MM.1S (cell line): Measurements from ENCODE around the gene RCC2.

Source experiments
- DNase-seq: peaks from one replicate; pipeline ENCODE4 v3.0.0-alpha.2; 2015
- H2AFZ ChIP-seq: fragments of 300-600 bp; sonication (generic); 2 replicates; pipeline ENCODE4 v1.6.0; 2016; ENCODE audit warnings: antibody characterized with exemption, low read length
- H3F3A ChIP-seq: fragments of 300-600 bp; sonication (generic); 2 replicates; pipeline ENCODE4 v1.6.1; 2016; ENCODE audit warnings: mild to moderate bottlenecking, antibody characterized with exemption, low read length, moderate library complexity, mixed read lengths; ENCODE audit not compliant: insufficient read depth
- H3K27ac ChIP-seq: fragments of 300-600 bp; sonication (generic); 2 replicates; pipeline ENCODE4 v1.5.1; 2016; ENCODE audit warnings: mild to moderate bottlenecking, low read length
- H3K27me3 ChIP-seq: fragments of 300-600 bp; sonication (generic); replicated peaks from 2 replicates; pipeline ENCODE4 v1.6.0; 2016; ENCODE audit warnings: low read length; ENCODE audit not compliant: insufficient read depth
- H3K36me3 ChIP-seq: fragments of 300-600 bp; sonication (generic); replicated peaks from 2 replicates; pipeline ENCODE4 v1.6.1; 2016; ENCODE audit warnings: mild to moderate bottlenecking, low read length, mixed read lengths; ENCODE audit not compliant: insufficient read depth
- H3K4me1 ChIP-seq: fragments of 300-600 bp; sonication (generic); 2 replicates; pipeline ENCODE4 v1.6.1; 2016; ENCODE audit warnings: low read length, mixed read lengths
- H3K4me2 ChIP-seq: fragments of 300-600 bp; sonication (generic); 2 replicates; pipeline ENCODE4 v1.6.0; 2016; ENCODE audit warnings: low read depth, low read length
- H3K4me3 ChIP-seq: fragments of 300-600 bp; sonication (generic); 2 replicates; pipeline ENCODE4 v1.5.1; 2016; ENCODE audit warnings: low read length, mixed read lengths
- H3K79me2 ChIP-seq: fragments of 300-600 bp; sonication (generic); 2 replicates; pipeline ENCODE4 v1.6.1; 2016; ENCODE audit warnings: mixed run types, low read length, mixed read lengths
- H3K9ac ChIP-seq: fragments of 300-600 bp; sonication (generic); 2 replicates; pipeline ENCODE4 v1.6.1; 2016; ENCODE audit warnings: low read length, mixed read lengths
- H3K9me2 ChIP-seq: fragments of 300-600 bp; sonication (generic); replicated peaks from 2 replicates; pipeline ENCODE4 v1.6.1; 2016; ENCODE audit warnings: mild to moderate bottlenecking, low read length, mixed read lengths; ENCODE audit not compliant: insufficient read depth
- H3K9me3 ChIP-seq: fragments of 300-600 bp; sonication (generic); replicated peaks from 2 replicates; pipeline ENCODE4 v1.6.1; 2016; ENCODE audit warnings: mild to moderate bottlenecking, low read length, mixed read lengths; ENCODE audit not compliant: insufficient read depth
- H4K20me1 ChIP-seq: fragments of 300-600 bp; sonication (generic); 2 replicates; pipeline ENCODE4 v1.6.1; 2016; ENCODE audit warnings: mild to moderate bottlenecking, low read length, moderate library complexity, mixed read lengths; ENCODE audit not compliant: insufficient read depth
- CTCF ChIP-seq: fragments of 300-600 bp; sonication (generic); IDR thresholded peaks from 2 replicates; pipeline ENCODE4 v1.5.1; 2016; ENCODE audit warnings: antibody characterized with exemption, low read length, mixed read lengths
- EZH2 ChIP-seq: fragments of 300-600 bp; sonication (generic); optimal IDR thresholded peaks from 2 replicates; pipeline ENCODE3; 2017; ENCODE audit warnings: low read depth, mild to moderate bottlenecking, antibody characterized with exemption, low read length, mixed read lengths
- EZH2phosphoT487 ChIP-seq: fragments of 300-600 bp; sonication (generic); IDR thresholded peaks from 2 replicates; pipeline ENCODE4 v1.6.1; 2018; ENCODE audit warnings: antibody characterized with exemption, low read length

Gene RCC2

GRCh38 chr1:17434016-17434415 is 5.5 kb downstream of the RCC2 start:
- Histone ChIP-seq H3K4me1 (peaks cover 5% of the 10 kb centered on the region; the same call in 1 of the 2 replicates), H2AFZ (no peak overlapping the region), H3F3A (peaks cover 6% of the 10 kb centered on the region), H3K36me3 (peaks cover 9% of the 10 kb centered on the region), H3K4me2 (no peak overlapping the region), H4K20me1 (peaks cover 57% of the 10 kb centered on the region), H3K79me2 (peaks cover 90% of the 10 kb centered on the region), H3K9me3 (no peaks in the 10 kb centered on the region), H3K9ac (no peak overlapping the region), H3K4me3 (no peak overlapping the region), H3K27ac (no peak overlapping the region), H3K9me2 (no peaks in the 10 kb centered on the region), H3K27me3 (no peaks in the 10 kb centered on the region)
- no peak for TF ChIP-seq CTCF
- no peak for TF ChIP-seq EZH2phosphoT487
- TF ChIP-seq EZH2 = no peak
- no peak for DNase-seq

GRCh38 chr1:17433261-17433660 is 6.2 kb downstream of the RCC2 start:
- Histone ChIP-seq H3K27ac (no peak overlapping the region), H3K79me2 (peaks cover 90% of the 10 kb centered on the region), H3K4me1 (peaks cover 5% of the 10 kb centered on the region; the same call in 1 of the 2 replicates), H4K20me1 (peaks cover 65% of the 10 kb centered on the region), H3K9ac (no peak overlapping the region), H3K36me3 (peaks cover 16% of the 10 kb centered on the region), H2AFZ (no peak overlapping the region), H3K4me3 (no peak overlapping the region), H3K9me2 (no peaks in the 10 kb centered on the region), H3K27me3 (no peaks in the 10 kb centered on the region), H3K4me2 (no peak overlapping the region), H3K9me3 (no peaks in the 10 kb centered on the region), H3F3A (no peaks in the 10 kb centered on the region)
- no peak for DNase-seq
- TF ChIP-seq EZH2 (no peak), CTCF (no peak), EZH2phosphoT487 (no peak)

- peaks cover 20% of the 10 kb centered on the region for H3K36me3 ChIP-seq
- H4K20me1 ChIP-seq = peaks cover 65% of the 10 kb centered on the region
- H3K4me2 ChIP-seq = no peak overlapping the region
- H3K9me3 ChIP-seq = no peaks in the 10 kb centered on the region
- H3K79me2 ChIP-seq = peaks cover 97% of the 10 kb centered on the region
- H3K9me2 ChIP-seq = no peaks in the 10 kb centered on the region
- no peak overlapping the region for H3K4me3 ChIP-seq
- H3K27me3 ChIP-seq = no peaks in the 10 kb centered on the region
- no peak overlapping the region for H3K27ac ChIP-seq
- H2AFZ ChIP-seq = no peak overlapping the region
- no peak overlapping the region for H3K9ac ChIP-seq
- no peak for TF ChIP-seq CTCF
- TF ChIP-seq EZH2phosphoT487 = no peak
- TF ChIP-seq EZH2 = no peak
- no peaks in the 10 kb centered on the region for H3F3A ChIP-seq
- DNase-seq = no peak
- peaks cover 5% of the 10 kb centered on the region; the same call in 1 of the 2 replicates for H3K4me1 ChIP-seq
Observed at GRCh38 chr1:17432412-17432811, 7.1 kb downstream of the RCC2 start.
